Lung (tissue), 12 donors: ENCODE results near the gene CHD1. TPM values are rescaled to one million over a fixed set of nuclear protein-coding genes. Genes with fewer than 3 reads are reported as not detected.

Experiments used
- ATAC-seq: fragments of 200-7000 bp; cut with Tn5 transposase; one replicate; pipeline ENCODE4 v1.9.1; 2020; ENCODE audit warnings: moderate number of reproducible peaks; ENCODE audit not compliant: insufficient read depth, low FRiP score
- DNase-seq, 3 donors: peaks; one replicate each; pipeline ENCODE4 v3.0.0-alpha.2; 2013 to 2017
- H3K27ac ChIP-seq, 2 donors: one replicate each; pipeline ENCODE4 v1.5.1; 2013; ENCODE audit warnings: mild to moderate bottlenecking in 2 of 2, moderate library complexity in 2 of 2, control low read depth in 1 of 2, inconsistent platforms in 1 of 2, low read depth in 1 of 2, low read length in 1 of 2
- H3K27me3 ChIP-seq, 3 donors: one replicate each; pipeline ENCODE4 v1.5.1; 2013; ENCODE audit warnings: low read length in 2 of 3; ENCODE audit not compliant: control insufficient read depth in 3 of 3, insufficient read depth in 3 of 3
- H3K36me3 ChIP-seq, 4 donors: one replicate each; pipeline ENCODE4 v1.5.1; 2013; ENCODE audit warnings: low read length in 4 of 4, mild to moderate bottlenecking in 1 of 4, moderate library complexity in 1 of 4; ENCODE audit not compliant: control insufficient read depth in 4 of 4, insufficient read depth in 4 of 4
- H3K4me1 ChIP-seq, 5 donors: one replicate each; pipeline ENCODE4 v1.5.1; 2013; ENCODE audit warnings: low read length in 5 of 5, mild to moderate bottlenecking in 2 of 5, moderate library complexity in 1 of 5; ENCODE audit not compliant: control insufficient read depth in 5 of 5, insufficient read depth in 5 of 5
- H3K4me3 ChIP-seq: one replicate; pipeline ENCODE4 v1.5.1; 2013; ENCODE audit warnings: mild to moderate bottlenecking, control low read depth, moderate library complexity
- H3K9ac ChIP-seq, 2 donors: one replicate each; pipeline ENCODE4 v1.5.1; 2013; ENCODE audit warnings: low read length in 2 of 2, control low read depth in 1 of 2; ENCODE audit not compliant: insufficient read depth in 1 of 2
- H3K9me3 ChIP-seq, 4 donors: one replicate each; pipeline ENCODE4 v1.5.1; 2013; ENCODE audit warnings: low read length in 3 of 4, mild to moderate bottlenecking in 1 of 4, moderate library complexity in 1 of 4; ENCODE audit not compliant: control insufficient read depth in 4 of 4, insufficient read depth in 3 of 4
- CTCF ChIP-seq: IDR thresholded peaks from 2 replicates; pipeline ENCODE4 v1.5.1; 2012; ENCODE audit warnings: mild to moderate bottlenecking; ENCODE audit errors: control extremely low read depth, extremely low read depth
- WGBS, 2 donors: extraction: QIAGEN DNeasy Blood & Tissue Kit; methylation state at CpG; one replicate each; pipeline ENCODE4 v1.1.7; 2013; 5-methylcytosine and 5-hydroxymethylcytosine counted together
- polyA plus RNA-seq, 2 donors: library from polyadenylated mRNA; stranded (reverse); fragments of 200-250 nt; gene quantifications; one replicate each; pipeline ENCODE4 v1.2.1, GENCODE V29; 2013
- total RNA-seq, 2 donors: library from RNA; depleted of rRNA in 1 of 2; stranded (reverse); fragments of >200 nt in 1 of 2; gene quantifications; one replicate each; pipeline ENCODE4 v1.2.1, GENCODE V29; 2014 to 2021
- donor health status: control.
- donor health status: control.
- donor health status: Bipolar disorder and iron deficiency.
- donor health status: healthy.
- donor health status: DM: yes; HTN: yes; CAD: no.

CHD1 gene
- total and polyA plus RNA-seq, 4 donors, result 17.8 to 126 (median 22.6) TPM

DNA sequence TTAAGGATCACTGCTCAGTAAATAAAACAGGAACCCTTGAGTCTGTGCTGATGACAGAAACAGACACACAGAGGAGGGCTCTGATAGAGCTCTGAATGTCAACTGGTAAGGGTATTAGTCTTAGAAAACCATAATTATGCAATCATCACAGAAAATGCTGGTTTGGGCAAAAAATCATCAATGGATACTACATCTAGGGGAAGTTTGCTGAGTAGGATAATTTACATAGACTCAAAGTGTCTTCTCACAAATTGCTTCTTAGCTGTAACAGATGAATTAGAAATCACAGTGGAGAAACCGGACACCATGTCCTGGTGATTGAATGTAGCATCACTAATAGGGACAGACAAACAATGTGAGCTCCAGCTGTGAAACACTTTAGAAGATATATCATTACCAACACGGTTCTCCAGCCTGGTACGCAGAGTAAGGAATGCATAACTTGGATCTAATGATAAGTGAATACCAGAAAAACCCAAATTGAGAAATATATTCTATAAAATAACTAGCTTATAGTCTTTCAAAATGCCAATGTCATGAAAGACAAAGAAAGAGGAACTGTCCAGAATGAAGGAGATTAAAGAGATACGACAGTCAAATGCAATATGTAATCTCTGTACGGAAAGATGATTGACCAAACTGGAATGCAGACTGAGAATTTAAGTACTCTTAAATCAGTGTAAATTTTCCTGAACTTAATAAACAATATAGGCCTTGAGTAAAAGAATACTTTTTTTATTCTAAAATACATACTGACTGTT, 17.3 kb downstream of the CHD1 start:
- no peak overlapping the region for H3K9ac ChIP-seq
- ATAC-seq (no peak), DNase-seq (no peak)
- WGBS, 2 donors, result 60 to 72% methylated on average over 5 of the region's 5 CpGs
- TF ChIP-seq CTCF, result no peak
- no peak overlapping the region for H3K4me3 ChIP-seq
- peaks cover 0 to 10% (median 0%) of the 10 kb centered on the region in 5 donors for H3K4me1 ChIP-seq
- no peak overlapping the region for H3K27ac ChIP-seq
- peaks cover 0 to 4% (median 2%) of the 10 kb centered on the region in 4 donors for H3K36me3 ChIP-seq
- no peaks in the 10 kb centered on the region for H3K27me3 ChIP-seq
- H3K9me3 ChIP-seq, result no peaks in the 10 kb centered on the region

GRCh38 chr5:98909363-98909762, 19.4 kb downstream of the CHD1 start:
- no peak overlapping the region for H3K27ac ChIP-seq
- ATAC-seq (no peak), DNase-seq (no peak)
- peaks cover 0 to 8% (median 5%) of the 10 kb centered on the region in 4 donors for H3K36me3 ChIP-seq
- 90 to 94% methylated on average over 2 of the region's 2 CpGs for WGBS, 2 donors
- no peak overlapping the region for H3K9ac ChIP-seq
- TF ChIP-seq CTCF, result no peak
- H3K9me3 ChIP-seq, result no peaks in the 10 kb centered on the region
- no peak overlapping the region for H3K4me3 ChIP-seq
- peaks cover 0 to 7% (median 0%) of the 10 kb centered on the region in 5 donors for H3K4me1 ChIP-seq
- no peaks in the 10 kb centered on the region for H3K27me3 ChIP-seq

- Histone ChIP-seq H3K9me3 (no peaks in the 10 kb centered on the region), H3K36me3 (peaks cover 2 to 20% (median 4%) of the 10 kb centered on the region in 4 donors), H3K27ac (no peak overlapping the region), H3K4me1 (peaks cover 0 to 3% (median 0%) of the 10 kb centered on the region in 5 donors), H3K9ac (no peak overlapping the region), H3K4me3 (no peak overlapping the region), H3K27me3 (no peaks in the 10 kb centered on the region)
- TF ChIP-seq CTCF, result no peak
- DNase-seq (no peak), ATAC-seq (no peak)
- 65 to 67% methylated on average over 1 of the region's 1 CpG for WGBS, 2 donors
These were observed 20.9 kb downstream of the CHD1 start for GRCh38 chr5:98907951-98908350.
